SK-N-SH (cell line): Measurements from ENCODE around the gene WWOX. TPM values are rescaled to one million over a fixed set of nuclear protein-coding genes. Genes with fewer than 3 reads are reported as not detected.

Experiments
- CTCF ChIA-PET: fragments of 300-600, 350-600 bp; formaldehyde crosslinking; extraction: SDS; loops from one replicate; lab custom pipeline; 2021; lab: Yijun Ruan, JAX
- POLR2A ChIA-PET: fragments of 350-600 bp; sonication (Branson Sonifier 250); formaldehyde crosslinking; extraction: SDS; loops from one replicate; lab custom pipeline; 2020; ENCODE audit warnings: antibody characterized with exemption, inconsistent platforms; lab: Yijun Ruan, JAX
- DNase-seq: peaks from one replicate; pipeline ENCODE4 v3.0.0; 2012
- H2AFZ ChIP-seq: fragments of 200-600 bp; sonication (generic); 2 replicates; pipeline ENCODE4 v1.8.1; 2016; ENCODE audit warnings: antibody characterized with exemption, mild to moderate bottlenecking, low read depth
- H3F3A ChIP-seq: fragments of 200-600 bp; sonication (generic); replicated peaks from 2 replicates; pipeline ENCODE3; 2016; ENCODE audit warnings: antibody characterized with exemption, mild to moderate bottlenecking; ENCODE audit not compliant: insufficient read depth
- H3K27ac ChIP-seq, 2 experiments: fragments of 200-500 bp in 1 of 2; fragments of 200-600 bp in 1 of 2; sonication (Bioruptor generic) in 1 of 2; sonication (generic), shearing (Covaris generic) in 1 of 2; 2 replicates each; pipeline versions ENCODE4 v1.5.1 to v1.6.1; 2014 to 2016; ENCODE audit warnings: low read depth in 2 of 2, inconsistent platforms in 1 of 2, low read length in 1 of 2, mild to moderate bottlenecking in 1 of 2, mixed read lengths in 1 of 2
- H3K27me3 ChIP-seq: fragments of 200-600 bp; sonication (generic), shearing (Covaris generic); 2 replicates; pipeline ENCODE4 v1.6.1; 2016; ENCODE audit warnings: mixed run types; ENCODE audit not compliant: insufficient read depth
- H3K36me3 ChIP-seq, 2 experiments: fragments of 200-500 bp in 1 of 2; fragments of 200-600 bp in 1 of 2; sonication (Bioruptor generic) in 1 of 2; sonication (generic) in 1 of 2; replicated peaks in 1 of 2; 2 replicates each; pipeline versions ENCODE3 to v1.5.1; 2014 to 2016; ENCODE audit warnings: low read length in 1 of 2, mild to moderate bottlenecking in 1 of 2; ENCODE audit not compliant: insufficient read depth in 2 of 2, control insufficient read depth in 1 of 2
- H3K4me1 ChIP-seq, 2 experiments: fragments of 200-500 bp in 1 of 2; fragments of 200-600 bp in 1 of 2; sonication (Bioruptor generic) in 1 of 2; sonication (generic), shearing (Covaris generic) in 1 of 2; 2 replicates each; pipeline versions ENCODE4 v1.5.1 to v1.6.1; 2014 to 2016; ENCODE audit warnings: low read depth in 1 of 2, low read length in 1 of 2, mixed run types in 1 of 2; ENCODE audit not compliant: insufficient read depth in 2 of 2, control insufficient read depth in 1 of 2
- H3K4me2 ChIP-seq: fragments of 200-600 bp; sonication (generic), shearing (Covaris generic); 2 replicates; pipeline ENCODE4 v1.6.1; 2017; ENCODE audit warnings: mixed run types
- H3K4me3 ChIP-seq, 2 experiments: fragments of 200-500 bp in 1 of 2; fragments of 200-600 bp in 1 of 2; sonication (Bioruptor generic) in 1 of 2; sonication (generic), shearing (Covaris generic) in 1 of 2; 2 replicates each; pipeline versions ENCODE4 v1.5.1 to v1.8.1; 2014 to 2016; ENCODE audit warnings: low read depth in 2 of 2, inconsistent platforms in 1 of 2, low read length in 1 of 2, mild to moderate bottlenecking in 1 of 2, mixed read lengths in 1 of 2, moderate library complexity in 1 of 2
- H3K79me2 ChIP-seq: fragments of 200-600 bp; sonication (generic); 2 replicates; pipeline ENCODE4 v1.8.1; 2017; ENCODE audit warnings: mild to moderate bottlenecking; ENCODE audit not compliant: insufficient read depth
- H3K9ac ChIP-seq: fragments of 200-600 bp; sonication (generic); 2 replicates; pipeline ENCODE4 v1.6.1; 2017; ENCODE audit warnings: mixed run types
- H3K9me2 ChIP-seq: fragments of 200-600 bp; sonication (generic); 2 replicates; pipeline ENCODE4 v1.6.1; 2017; ENCODE audit warnings: mixed run types
- H3K9me3 ChIP-seq: fragments of 200-600 bp; sonication (generic); 2 replicates; pipeline ENCODE4 v1.6.1; 2017; ENCODE audit warnings: mixed run types, mild to moderate bottlenecking, moderate library complexity
- H4K20me1 ChIP-seq: fragments of 200-600 bp; sonication (generic); 2 replicates; pipeline ENCODE4 v1.6.1; 2017; ENCODE audit warnings: mild to moderate bottlenecking, mixed run types; ENCODE audit not compliant: insufficient read depth
- CHD2 ChIP-seq: fragments of 150-350 bp; IDR thresholded peaks from 2 replicates; pipeline ENCODE4 v1.6.1; 2018; ENCODE audit warnings: low read length; ENCODE audit not compliant: partially characterized antibody
- CTCF ChIP-seq: fragments of 200-600 bp; sonication (generic); IDR thresholded peaks from 2 replicates; pipeline ENCODE4 v1.6.1; 2017; ENCODE audit warnings: antibody characterized with exemption, mild to moderate bottlenecking, moderate library complexity
- ELF1 ChIP-seq: IDR thresholded peaks from 2 replicates; pipeline ENCODE4 v1.4.0; 2012
- EP300 ChIP-seq, 2 experiments: IDR thresholded peaks; 2 replicates each; pipeline versions ENCODE4 v1.4.0 to v1.6.1; 2012; ENCODE audit warnings: borderline replicate concordance in 1 of 2, low read depth in 1 of 2, low read length in 1 of 2
- FOXJ3 ChIP-seq: sonication (generic); formaldehyde crosslinking; IDR thresholded peaks from 2 replicates; pipeline ENCODE4 v1.5.1; 2020; ENCODE audit warnings: mild to moderate bottlenecking, missing genetic modification reagents
- IRF3 ChIP-seq: fragments of 150-350 bp; IDR thresholded peaks from 2 replicates; pipeline ENCODE4 v1.6.1; 2016; ENCODE audit warnings: mild to moderate bottlenecking, low read depth, low read length
- JUND ChIP-seq: IDR thresholded peaks from 2 replicates; pipeline ENCODE4 v1.4.0; 2012
- MAX ChIP-seq: IDR thresholded peaks from 2 replicates; pipeline ENCODE4 v1.4.0; 2012; ENCODE audit warnings: low read depth
- MEF2A ChIP-seq: IDR thresholded peaks from 2 replicates; pipeline ENCODE4 v1.4.0; 2012; ENCODE audit warnings: low read depth, borderline replicate concordance
- NFIC ChIP-seq: IDR thresholded peaks from 2 replicates; pipeline ENCODE4 v1.4.0; 2012; ENCODE audit warnings: borderline replicate concordance
- POLR2AphosphoS5 ChIP-seq: IDR thresholded peaks from 2 replicates; pipeline ENCODE4 v1.6.1; 2012; ENCODE audit warnings: low read depth, low read length
- RCOR1 ChIP-seq: fragments of 150-350 bp; IDR thresholded peaks from 2 replicates; pipeline ENCODE4 v1.6.1; 2017; ENCODE audit warnings: antibody characterized with exemption, low read length
- REST ChIP-seq: IDR thresholded peaks from 2 replicates; pipeline ENCODE4 v1.6.1; 2012; ENCODE audit warnings: mild to moderate bottlenecking, low read depth, low read length, moderate library complexity
- SIN3A ChIP-seq: IDR thresholded peaks from 2 replicates; pipeline ENCODE4 v1.6.1; 2012; ENCODE audit warnings: low read depth, mild to moderate bottlenecking, low read length, moderate library complexity, borderline replicate concordance
- TCF12 ChIP-seq: IDR thresholded peaks from 2 replicates; pipeline ENCODE4 v1.4.0; 2012
- TEAD4 ChIP-seq: IDR thresholded peaks from 2 replicates; pipeline ENCODE4 v1.4.0; 2012; ENCODE audit warnings: mild to moderate bottlenecking, borderline replicate concordance; ENCODE audit not compliant: insufficient read depth
- USF1 ChIP-seq: IDR thresholded peaks from 2 replicates; pipeline ENCODE4 v1.4.0; 2012; ENCODE audit warnings: low read depth, borderline replicate concordance
- WGBS: methylation state at CpG from one replicate; pipeline ENCODE4 v1.1.6; 2017; ENCODE audit warnings: low lambda C conversion rate; 5-methylcytosine and 5-hydroxymethylcytosine counted together
- polyA plus RNA-seq, 3 experiments: library from polyadenylated mRNA; depleted of rRNA; stranded (reverse); fragments of >200 nt; gene quantifications; 2 replicates each; pipeline ENCODE4 v1.2.3, GENCODE V29; 2012

WWOX gene
- polyA plus RNA-seq, 1 of the 3 experiments (the other 2 are of a cell fraction), result 10.8 TPM

GRCh38 chr16:79121906-79122305, 1022.5 kb downstream of the WWOX start:
- ChIA-PET POLR2A (no interaction called here), CTCF (interaction anchor here (0.6 kb wide), 1 partner anchor 1914 kb away, joined by 3 read pairs; the partner anchor contains the start of gene ATMIN)
- Histone ChIP-seq H3F3A (no peaks in the 10 kb centered on the region), H3K4me3 (no peak overlapping the region), H3K9me2 (no peaks in the 10 kb centered on the region), H3K27ac (no peak overlapping the region), H3K4me2 (no peak overlapping the region), H3K4me1 (no peaks in the 10 kb centered on the region), H3K36me3 (no peaks in the 10 kb centered on the region), H3K9ac (no peak overlapping the region), H3K9me3 (no peaks in the 10 kb centered on the region), H3K27me3 (no peaks in the 10 kb centered on the region), H3K79me2 (no peaks in the 10 kb centered on the region), H2AFZ (no peak overlapping the region), H4K20me1 (no peaks in the 10 kb centered on the region)
- TF ChIP-seq TEAD4 (no peak), USF1 (no peak), CHD2 (no peak), MEF2A (no peak), SIN3A (no peak), MAX (no peak), JUND (no peak), TCF12 (no peak)
- DNase-seq, result no peak
- 80% methylated on average over 10 of the region's 12 CpGs for WGBS

GRCh38 chr16:79122343-79122742, 1022.9 kb downstream of the WWOX start:
- no peak for TF ChIP-seq MEF2A
- TF ChIP-seq CTCF, result no peak
- TF ChIP-seq NFIC, result no peak
- no peak for TF ChIP-seq EP300 (IDR thresholded peaks at IDR 0.05; ENCODE audit: borderline replicate concordance in 1 of 2, low read depth in 1 of 2, low read length in 1 of 2)
- TF ChIP-seq FOXJ3, result no peak
- TF ChIP-seq TEAD4, result no peak
- TF ChIP-seq REST, result no peak
- TF ChIP-seq IRF3, result no peak
- TF ChIP-seq RCOR1, result no peak
- TF ChIP-seq TCF12, result no peak
- no peak for TF ChIP-seq CHD2
- TF ChIP-seq POLR2AphosphoS5, result no peak
- TF ChIP-seq ELF1, result no peak
- POLR2A ChIA-PET, result no interaction called here
- WGBS, result 62% methylated on average over 8 of the region's 8 CpGs

More at GRCh38 chr16:79122343-79122742, 1022.9 kb downstream of the WWOX start:
- Histone ChIP-seq H3K9ac (no peak overlapping the region), H3K79me2 (no peaks in the 10 kb centered on the region), H3K9me2 (no peaks in the 10 kb centered on the region), H3K27me3 (no peaks in the 10 kb centered on the region), H3K27ac (no peak overlapping the region), H3K4me2 (no peak overlapping the region), H3K9me3 (no peaks in the 10 kb centered on the region), H3K4me1 (no peaks in the 10 kb centered on the region), H3K4me3 (no peak overlapping the region), H2AFZ (no peak overlapping the region), H3K36me3 (no peaks in the 10 kb centered on the region), H3F3A (no peaks in the 10 kb centered on the region), H4K20me1 (no peaks in the 10 kb centered on the region)
- CTCF ChIA-PET, result interaction anchor here (0.7 kb wide), 1 partner anchor 480 kb away, joined by 3 read pairs; no protein-coding TSS in a partner anchor
- DNase-seq, result no peak
